IMR-90 (cell line): ENCODE data around the gene RNASEH2B. TPM values are rescaled to one million over a fixed set of nuclear protein-coding genes. Genes with fewer than 3 reads are reported as not detected.

ENCODE experiments used
- ATAC-seq: fragments of 200-7000 bp; cut with Tn5 transposase; 2 replicates; pipeline ENCODE4 v1.9.1; 2020; ENCODE audit warnings: low read depth, mild to moderate bottlenecking, moderate library complexity
- BruUV-seq: library from RNA; stranded (reverse); fragments of 400-500 nt; replicated peaks from 2 replicates; lab custom pipeline; 2021; lab: Mats Ljungman, UMichigan
- CTCF ChIA-PET: fragments of 300-600 bp; formaldehyde crosslinking; extraction: SDS; loops from one replicate; lab custom pipeline; 2021; ENCODE audit warnings: antibody characterized with exemption; lab: Yijun Ruan, JAX
- POLR2A ChIA-PET: fragments of 300-600 bp; sonication (Branson Sonifier 250); formaldehyde crosslinking; loops from one replicate; lab custom pipeline; 2022; ENCODE audit warnings: antibody characterized with exemption; ENCODE audit not compliant: unreplicated experiment; lab: Charles Lee
- DNase-seq: peaks from one replicate; pipeline ENCODE4 v3.0.0; 2013
- H2AFZ ChIP-seq: replicated peaks from 2 replicates; pipeline ENCODE3; 2013; ENCODE audit warnings: low read length, mild to moderate bottlenecking; ENCODE audit not compliant: poor library complexity
- H2AK5ac ChIP-seq: 2 replicates; pipeline ENCODE4 v1.6.1; 2013; ENCODE audit warnings: low read depth, low read length, inconsistent platforms
- H2AK9ac ChIP-seq: replicated peaks from 2 replicates; pipeline ENCODE3; 2013; ENCODE audit warnings: mild to moderate bottlenecking, low read depth, low read length, moderate library complexity; ENCODE audit not compliant: poor library complexity
- H2BK120ac ChIP-seq: 2 replicates; pipeline ENCODE4 v1.6.1; 2013; ENCODE audit warnings: low read depth, low read length, inconsistent platforms
- H2BK15ac ChIP-seq: 3 replicates; pipeline ENCODE4 v1.6.1; 2013; ENCODE audit warnings: low read depth, low read length, inconsistent platforms
- H2BK20ac ChIP-seq: 2 replicates; pipeline ENCODE4 v1.6.1; 2013; ENCODE audit warnings: low read depth, mild to moderate bottlenecking, inconsistent platforms, low read length, moderate library complexity
- H2BK5ac ChIP-seq: 2 replicates; pipeline ENCODE4 v1.6.1; 2013; ENCODE audit warnings: mild to moderate bottlenecking, low read depth, low read length, inconsistent platforms; ENCODE audit not compliant: poor library complexity, severe bottlenecking
- H3K14ac ChIP-seq: replicated peaks from 2 replicates; pipeline ENCODE4 v1.6.1; 2013; ENCODE audit warnings: low read depth, low read length, inconsistent platforms
- H3K18ac ChIP-seq: 2 replicates; pipeline ENCODE4 v1.6.1; 2013; ENCODE audit warnings: low read depth, low read length, control low read depth
- H3K23ac ChIP-seq: 2 replicates; pipeline ENCODE4 v1.6.1; 2013; ENCODE audit warnings: low read depth, low read length, inconsistent platforms
- H3K27ac ChIP-seq: 2 replicates; pipeline ENCODE4 v1.5.1; 2013; ENCODE audit warnings: mild to moderate bottlenecking, control low read depth, low read length; ENCODE audit not compliant: insufficient read depth
- H3K27me3 ChIP-seq: 2 replicates; pipeline ENCODE4 v1.6.1; 2013; ENCODE audit warnings: low read length; ENCODE audit not compliant: control insufficient read depth, insufficient read depth
- H3K36me3 ChIP-seq: 2 replicates; pipeline ENCODE4 v1.6.1; 2013; ENCODE audit warnings: low read length, mixed read lengths; ENCODE audit not compliant: control insufficient read depth, insufficient read depth
- H3K4ac ChIP-seq: 2 replicates; pipeline ENCODE4 v1.6.1; 2013; ENCODE audit warnings: low read depth, low read length, inconsistent platforms
- H3K4me1 ChIP-seq: 2 replicates; pipeline ENCODE4 v1.6.1; 2013; ENCODE audit warnings: low read length, mixed read lengths; ENCODE audit not compliant: control insufficient read depth, insufficient read depth
- H3K4me2 ChIP-seq: 2 replicates; pipeline ENCODE4 v1.6.1; 2013; ENCODE audit warnings: low read depth, mild to moderate bottlenecking, control low read depth, low read length, moderate library complexity
- H3K4me3 ChIP-seq: 2 replicates; pipeline ENCODE4 v1.5.1; 2013; ENCODE audit warnings: low read depth, mild to moderate bottlenecking, control low read depth, low read length, moderate library complexity; ENCODE audit not compliant: insufficient read depth
- H3K56ac ChIP-seq: 2 replicates; pipeline ENCODE4 v1.6.1; 2013; ENCODE audit warnings: low read length, inconsistent platforms; ENCODE audit not compliant: insufficient read depth; ENCODE audit errors: extremely low read depth
- H3K79me1 ChIP-seq, 2 experiments: 2 replicates each; pipeline ENCODE4 v1.6.1; 2013; ENCODE audit warnings: low read length in 2 of 2, inconsistent platforms in 1 of 2, low read depth in 1 of 2
- H3K9ac ChIP-seq: 2 replicates; pipeline ENCODE4 v1.6.1; 2013; ENCODE audit warnings: low read depth, low read length, control low read depth
- H3K9me1 ChIP-seq: 2 replicates; pipeline ENCODE4 v1.6.1; 2013; ENCODE audit warnings: low read length, inconsistent platforms; ENCODE audit not compliant: insufficient read depth
- H3K9me3 ChIP-seq: 2 replicates; pipeline ENCODE4 v1.6.1; 2013; ENCODE audit warnings: low read length; ENCODE audit not compliant: control insufficient read depth, insufficient read depth
- H4K20me1 ChIP-seq: 2 replicates; pipeline ENCODE4 v1.6.1; 2013; ENCODE audit warnings: low read length, inconsistent platforms; ENCODE audit not compliant: insufficient read depth
- H4K5ac ChIP-seq: 2 replicates; pipeline ENCODE4 v1.6.1; 2013; ENCODE audit warnings: mild to moderate bottlenecking, low read depth, low read length, control low read depth
- H4K8ac ChIP-seq, 2 experiments: 2 replicates each; pipeline ENCODE4 v1.6.1; 2013; ENCODE audit warnings: low read depth in 2 of 2, low read length in 2 of 2, control low read depth in 1 of 2, inconsistent platforms in 1 of 2
- H4K91ac ChIP-seq: 2 replicates; pipeline ENCODE4 v1.6.1; 2013; ENCODE audit warnings: low read depth, low read length, inconsistent platforms; ENCODE audit not compliant: insufficient read depth
- BHLHE40 ChIP-seq: fragments of 150-350 bp; IDR thresholded peaks from 2 replicates; pipeline ENCODE4 v1.6.1; 2016; ENCODE audit warnings: mild to moderate bottlenecking, low read depth, low read length
- CEBPB ChIP-seq: IDR thresholded peaks from 2 replicates; pipeline ENCODE4 v1.6.1; 2012; ENCODE audit warnings: low read depth, low read length, improper control_type of control experiment
- CHD1 ChIP-seq: IDR thresholded peaks from 2 replicates; pipeline ENCODE4 v1.6.1; 2012; ENCODE audit warnings: low read depth, low read length, improper control_type of control experiment
- FOS ChIP-seq: fragments of 150-350 bp; IDR thresholded peaks from 2 replicates; pipeline ENCODE4 v1.6.1; 2016; ENCODE audit warnings: low read depth, low read length
- MAFK ChIP-seq: IDR thresholded peaks from 2 replicates; pipeline ENCODE4 v1.6.1; 2012; ENCODE audit warnings: low read depth, low read length, improper control_type of control experiment
- MAZ ChIP-seq: IDR thresholded peaks from 2 replicates; pipeline ENCODE4 v1.6.1; 2012; ENCODE audit warnings: low read depth, mild to moderate bottlenecking, low read length, improper control_type of control experiment, moderate library complexity, borderline replicate concordance
- MXI1 ChIP-seq: IDR thresholded peaks from 2 replicates; pipeline ENCODE4 v1.6.1; 2012; ENCODE audit warnings: low read depth, mild to moderate bottlenecking, low read length, moderate library complexity, borderline replicate concordance
- NFE2L2 ChIP-seq: fragments of 150-350 bp; IDR thresholded peaks from 2 replicates; pipeline ENCODE4 v1.6.1; 2016; ENCODE audit warnings: low read depth, mild to moderate bottlenecking, low read length
- POLR2A ChIP-seq: IDR thresholded peaks from 2 replicates; pipeline ENCODE4 v1.6.1; 2012; ENCODE audit warnings: mild to moderate bottlenecking, low read depth, low read length
- RAD21 ChIP-seq: IDR thresholded peaks from 2 replicates; pipeline ENCODE4 v1.6.1; 2012; ENCODE audit warnings: low read length, improper control_type of control experiment
- RCOR1 ChIP-seq: IDR thresholded peaks from 2 replicates; pipeline ENCODE4 v1.6.1; 2012; ENCODE audit warnings: mild to moderate bottlenecking, low read length, improper control_type of control experiment; ENCODE audit not compliant: insufficient replicate concordance
- RFX5 ChIP-seq: IDR thresholded peaks from 2 replicates; pipeline ENCODE4 v1.8.0; 2012; ENCODE audit warnings: low read depth, mild to moderate bottlenecking, low read length, moderate library complexity
- SMC3 ChIP-seq: fragments of 150-350 bp; IDR thresholded peaks from 2 replicates; pipeline ENCODE4 v1.6.1; 2016; ENCODE audit warnings: low read depth, mild to moderate bottlenecking, antibody characterized with exemption, low read length, moderate library complexity
- WGBS, 2 experiments: methylation state at CpG; one replicate each; pipeline versions ENCODE4 v1.1.5 to v1.1.7; 2013; ENCODE audit warnings: missing lambda C conversion rate in 2 of 2; ENCODE audit not compliant: insufficient read length in 1 of 2; ENCODE audit errors: extremely low coverage in 2 of 2; 5-methylcytosine and 5-hydroxymethylcytosine counted together
- dilution Hi-C: fragments of 300-500 bp; cut with HindIII; formaldehyde crosslinking; loops from one replicate; pipeline ENCODE4 v1.14.3; 2018; ENCODE audit warnings: low sequenced_read_pairs; ENCODE audit not compliant: unreplicated experiment
- in situ Hi-C: fragments of 300-500 bp; cut with MboI; formaldehyde crosslinking; loops from 3 replicates; pipeline ENCODE4 v1.14.3; 2019; ENCODE audit warnings: low sequenced_read_pairs, inconsistent platforms, mixed read lengths
- intact Hi-C: fragments of 100-400 bp; cut with micrococcal nuclease; formaldehyde crosslinking; loops from 2 replicates; pipeline ENCODE4 v1.10.0; 2022
- polyA plus RNA-seq, 3 experiments: library from polyadenylated mRNA; depleted of rRNA; stranded (reverse); fragments of >200 nt; gene quantifications; 2 replicates each; pipeline ENCODE4 v1.2.3, GENCODE V29; 2012; ENCODE audit warnings: low replicate concordance in 1 of 3
- total RNA-seq: library from RNA; depleted of rRNA; stranded (reverse); fragments of >200 nt; gene quantifications from 2 replicates; pipeline ENCODE4 v1.2.3, GENCODE V29; 2012
- TF ChIP-seq, protein P1 (sequence below): fragments of 150-350 bp; IDR thresholded peaks from 2 replicates; pipeline ENCODE4 v1.6.1; 2017; ENCODE audit warnings: mild to moderate bottlenecking, antibody characterized with exemption, low read length, low read depth
- TF ChIP-seq, protein P2 (sequence below): fragments of 150-350 bp; IDR thresholded peaks from 2 replicates; pipeline ENCODE4 v1.6.1; 2016; ENCODE audit warnings: low read depth, mild to moderate bottlenecking, low read length, moderate library complexity, borderline replicate concordance
- TF ChIP-seq, protein P3 (sequence below): conservative IDR thresholded peaks from 2 replicates; pipeline ENCODE4 v1.5.1; 2012; ENCODE audit warnings: mild to moderate bottlenecking, low read depth, low read length, improper control_type of control experiment

The RNASEH2B gene
- total and polyA plus RNA-seq, 2 of the 4 experiments (the other 2 are of a cell fraction) = 11.2 to 14.2 TPM

DNA sequence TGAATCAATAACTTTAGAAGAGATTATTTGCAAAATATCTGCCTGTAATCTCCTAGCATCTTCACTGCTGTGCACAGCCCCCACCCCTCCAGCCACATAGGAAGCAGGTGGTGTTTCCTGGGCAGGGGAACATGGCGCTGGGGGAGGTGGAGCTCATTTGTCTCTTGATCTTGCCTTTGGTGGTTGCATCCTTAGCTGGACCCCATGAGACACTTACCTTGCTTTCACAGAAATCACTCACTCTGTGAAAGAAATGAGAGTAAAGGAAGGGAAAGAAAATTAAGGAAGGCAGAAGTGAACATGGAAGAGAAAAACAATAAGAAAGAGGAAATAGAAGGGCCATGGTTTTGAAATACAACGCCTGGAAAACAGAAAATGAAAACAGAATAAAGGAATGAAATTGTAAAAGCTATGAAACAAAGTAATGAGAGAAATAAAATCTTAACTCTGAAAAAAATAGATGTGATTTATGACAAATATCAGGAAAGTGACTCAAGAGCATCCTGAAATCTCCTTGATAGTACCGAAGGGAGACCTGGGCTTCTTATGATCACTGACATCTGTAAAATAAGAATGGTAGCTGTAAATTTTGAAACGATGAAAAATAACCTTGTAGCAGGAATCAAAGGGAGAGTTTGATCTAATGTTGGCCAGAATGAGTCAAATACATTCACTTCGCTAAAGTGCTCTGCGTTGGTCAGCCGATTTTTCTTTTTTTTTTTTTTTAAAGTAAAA is 17.2 kb upstream of the RNASEH2B start:
- Histone ChIP-seq H3K4me2 (no peak overlapping the region), H4K20me1 (no peaks in the 10 kb centered on the region), H3K4me1 (no peaks in the 10 kb centered on the region), H4K8ac (no peak overlapping the region), H3K56ac (no peak overlapping the region), H2BK5ac (no peak overlapping the region), H3K27ac (no peak overlapping the region), H2AFZ (no peak overlapping the region), H3K9me1 (no peaks in the 10 kb centered on the region), H2AK9ac (no peak overlapping the region), H3K79me1 (no peaks in the 10 kb centered on the region), H2BK20ac (no peak overlapping the region), H4K5ac (no peak overlapping the region), H3K18ac (no peak overlapping the region), H3K4me3 (no peak overlapping the region), H3K4ac (no peak overlapping the region), H3K36me3 (no peaks in the 10 kb centered on the region), H3K27me3 (peaks cover 10% of the 10 kb centered on the region), H2BK15ac (no peak overlapping the region), H4K91ac (no peak overlapping the region), H3K9me3 (no peaks in the 10 kb centered on the region), H2BK120ac (no peak overlapping the region), H2AK5ac (no peak overlapping the region), H3K23ac (no peak overlapping the region), H3K14ac (no peak overlapping the region), H3K9ac (no peak overlapping the region)
- in situ Hi-C loops (no loop called here), dilution Hi-C loops (no loop called here), intact Hi-C loops (no loop called here)
- no peak for ATAC-seq
- BruUV-seq = no TSS peak
- POLR2A ChIA-PET = no interaction called here
- CTCF ChIA-PET = interaction anchor here (0.7 to 2.1 kb wide), 2 partner anchors 20 to 25 kb away, joined by 3 to 6 read pairs; no protein-coding TSS in a partner anchor
- WGBS, 2 experiments = 50% methylated on average over 1 of the region's 7 CpGs; no CpG with 5 or more reads in 1 of the 2 experiments
- TF ChIP-seq BHLHE40 = no peak
- TF ChIP-seq RAD21 = no peak
- no peak for TF ChIP-seq FOS
- no peak for TF ChIP-seq CHD1
- no peak for TF ChIP-seq SMC3
- TF ChIP-seq, protein P1, sequence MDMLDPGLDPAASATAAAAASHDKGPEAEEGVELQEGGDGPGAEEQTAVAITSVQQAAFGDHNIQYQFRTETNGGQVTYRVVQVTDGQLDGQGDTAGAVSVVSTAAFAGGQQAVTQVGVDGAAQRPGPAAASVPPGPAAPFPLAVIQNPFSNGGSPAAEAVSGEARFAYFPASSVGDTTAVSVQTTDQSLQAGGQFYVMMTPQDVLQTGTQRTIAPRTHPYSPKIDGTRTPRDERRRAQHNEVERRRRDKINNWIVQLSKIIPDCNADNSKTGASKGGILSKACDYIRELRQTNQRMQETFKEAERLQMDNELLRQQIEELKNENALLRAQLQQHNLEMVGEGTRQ = no peak
- no peak for TF ChIP-seq MXI1
- TF ChIP-seq NFE2L2 = no peak
- TF ChIP-seq, protein P2, sequence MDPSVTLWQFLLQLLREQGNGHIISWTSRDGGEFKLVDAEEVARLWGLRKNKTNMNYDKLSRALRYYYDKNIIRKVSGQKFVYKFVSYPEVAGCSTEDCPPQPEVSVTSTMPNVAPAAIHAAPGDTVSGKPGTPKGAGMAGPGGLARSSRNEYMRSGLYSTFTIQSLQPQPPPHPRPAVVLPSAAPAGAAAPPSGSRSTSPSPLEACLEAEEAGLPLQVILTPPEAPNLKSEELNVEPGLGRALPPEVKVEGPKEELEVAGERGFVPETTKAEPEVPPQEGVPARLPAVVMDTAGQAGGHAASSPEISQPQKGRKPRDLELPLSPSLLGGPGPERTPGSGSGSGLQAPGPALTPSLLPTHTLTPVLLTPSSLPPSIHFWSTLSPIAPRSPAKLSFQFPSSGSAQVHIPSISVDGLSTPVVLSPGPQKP = no peak
- no peak for TF ChIP-seq MAFK
- no peak for TF ChIP-seq MAZ
- no peak for TF ChIP-seq RCOR1
- TF ChIP-seq CEBPB = no peak
- TF ChIP-seq POLR2A = no peak
- TF ChIP-seq RFX5 = no peak
- TF ChIP-seq, protein P3, sequence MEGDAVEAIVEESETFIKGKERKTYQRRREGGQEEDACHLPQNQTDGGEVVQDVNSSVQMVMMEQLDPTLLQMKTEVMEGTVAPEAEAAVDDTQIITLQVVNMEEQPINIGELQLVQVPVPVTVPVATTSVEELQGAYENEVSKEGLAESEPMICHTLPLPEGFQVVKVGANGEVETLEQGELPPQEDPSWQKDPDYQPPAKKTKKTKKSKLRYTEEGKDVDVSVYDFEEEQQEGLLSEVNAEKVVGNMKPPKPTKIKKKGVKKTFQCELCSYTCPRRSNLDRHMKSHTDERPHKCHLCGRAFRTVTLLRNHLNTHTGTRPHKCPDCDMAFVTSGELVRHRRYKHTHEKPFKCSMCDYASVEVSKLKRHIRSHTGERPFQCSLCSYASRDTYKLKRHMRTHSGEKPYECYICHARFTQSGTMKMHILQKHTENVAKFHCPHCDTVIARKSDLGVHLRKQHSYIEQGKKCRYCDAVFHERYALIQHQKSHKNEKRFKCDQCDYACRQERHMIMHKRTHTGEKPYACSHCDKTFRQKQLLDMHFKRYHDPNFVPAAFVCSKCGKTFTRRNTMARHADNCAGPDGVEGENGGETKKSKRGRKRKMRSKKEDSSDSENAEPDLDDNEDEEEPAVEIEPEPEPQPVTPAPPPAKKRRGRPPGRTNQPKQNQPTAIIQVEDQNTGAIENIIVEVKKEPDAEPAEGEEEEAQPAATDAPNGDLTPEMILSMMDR = no peak
- DNase-seq = no peak
